HEK293T (cell line): ENCODE results near the gene BAIAP2.

Experiments
- CTCF ChIA-PET: fragments of 350-600 bp; formaldehyde crosslinking; extraction: SDS; loops from one replicate; lab custom pipeline; 2021; ENCODE audit warnings: antibody characterized with exemption, inconsistent platforms; lab: Yijun Ruan, JAX
- POLR2A ChIA-PET: fragments of 350-600 bp; formaldehyde crosslinking; extraction: SDS; loops from one replicate; lab custom pipeline; 2020; ENCODE audit warnings: antibody characterized with exemption, inconsistent platforms; lab: Yijun Ruan, JAX
- DNase-seq: peaks from one replicate; pipeline ENCODE4 v3.0.0; 2012; ENCODE audit warnings: mixed read lengths; ENCODE audit errors: extremely low spot score
- ARNT ChIP-seq: fragments of 450-650 bp; IDR thresholded peaks from 2 replicates; pipeline ENCODE4 v1.6.1; 2017; ENCODE audit warnings: mild to moderate bottlenecking
- BHLHE40 ChIP-seq: fragments of 450-650 bp; IDR thresholded peaks from 2 replicates; pipeline ENCODE4 v1.6.1; 2016; ENCODE audit warnings: mild to moderate bottlenecking, moderate library complexity, borderline replicate concordance
- CTBP1 ChIP-seq: fragments of 450-650 bp; IDR thresholded peaks from 2 replicates; pipeline ENCODE4 v1.6.1; 2016; ENCODE audit warnings: borderline replicate concordance
- ELF4 ChIP-seq: fragments of 450-650 bp; IDR thresholded peaks from 2 replicates; pipeline ENCODE4 v1.6.1; 2017; ENCODE audit warnings: antibody characterized with exemption
- FOXA1 ChIP-seq: fragments of 450-650 bp; IDR thresholded peaks from 2 replicates; pipeline ENCODE4 v1.6.1; 2016; ENCODE audit warnings: mild to moderate bottlenecking
- FOXK2 ChIP-seq: fragments of 450-650 bp; IDR thresholded peaks from 2 replicates; pipeline ENCODE4 v1.6.1; 2016; ENCODE audit warnings: mild to moderate bottlenecking
- FOXM1 ChIP-seq: fragments of 450-650 bp; IDR thresholded peaks from 2 replicates; pipeline ENCODE4 v1.6.1; 2017; ENCODE audit warnings: mild to moderate bottlenecking, borderline replicate concordance
- HDGF ChIP-seq: fragments of 450-650 bp; IDR thresholded peaks from 2 replicates; pipeline ENCODE4 v1.6.1; 2017; ENCODE audit warnings: antibody characterized with exemption, borderline replicate concordance
- L3MBTL2 ChIP-seq: fragments of 450-650 bp; conservative IDR thresholded peaks from 2 replicates; pipeline ENCODE4 v1.6.1; 2016; ENCODE audit warnings: mild to moderate bottlenecking
- LEF1 ChIP-seq: fragments of 450-650 bp; IDR thresholded peaks from 2 replicates; pipeline ENCODE4 v1.6.1; 2017; ENCODE audit warnings: mild to moderate bottlenecking, borderline replicate concordance
- NFRKB ChIP-seq: fragments of 450-650 bp; IDR thresholded peaks from 2 replicates; pipeline ENCODE4 v1.6.1; 2016; ENCODE audit warnings: mild to moderate bottlenecking, moderate library complexity
- SP1 ChIP-seq: fragments of 450-650 bp; IDR thresholded peaks from 2 replicates; pipeline ENCODE4 v1.6.1; 2017
- SUZ12 ChIP-seq: fragments of 450-650 bp; IDR thresholded peaks from 2 replicates; pipeline ENCODE4 v1.6.1; 2016; ENCODE audit warnings: mild to moderate bottlenecking
- TARDBP ChIP-seq: fragments of 450-650 bp; IDR thresholded peaks from 2 replicates; pipeline ENCODE4 v1.6.1; 2016
- ZNF384 ChIP-seq: fragments of 450-650 bp; IDR thresholded peaks from 2 replicates; pipeline ENCODE4 v1.6.1; 2016
- TF ChIP-seq, protein P1 (sequence below): fragments of 450-650 bp; IDR thresholded peaks from 2 replicates; pipeline ENCODE4 v1.6.1; 2016

Gene BAIAP2, protein sequence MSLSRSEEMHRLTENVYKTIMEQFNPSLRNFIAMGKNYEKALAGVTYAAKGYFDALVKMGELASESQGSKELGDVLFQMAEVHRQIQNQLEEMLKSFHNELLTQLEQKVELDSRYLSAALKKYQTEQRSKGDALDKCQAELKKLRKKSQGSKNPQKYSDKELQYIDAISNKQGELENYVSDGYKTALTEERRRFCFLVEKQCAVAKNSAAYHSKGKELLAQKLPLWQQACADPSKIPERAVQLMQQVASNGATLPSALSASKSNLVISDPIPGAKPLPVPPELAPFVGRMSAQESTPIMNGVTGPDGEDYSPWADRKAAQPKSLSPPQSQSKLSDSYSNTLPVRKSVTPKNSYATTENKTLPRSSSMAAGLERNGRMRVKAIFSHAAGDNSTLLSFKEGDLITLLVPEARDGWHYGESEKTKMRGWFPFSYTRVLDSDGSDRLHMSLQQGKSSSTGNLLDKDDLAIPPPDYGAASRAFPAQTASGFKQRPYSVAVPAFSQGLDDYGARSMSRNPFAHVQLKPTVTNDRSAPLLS

DNA sequence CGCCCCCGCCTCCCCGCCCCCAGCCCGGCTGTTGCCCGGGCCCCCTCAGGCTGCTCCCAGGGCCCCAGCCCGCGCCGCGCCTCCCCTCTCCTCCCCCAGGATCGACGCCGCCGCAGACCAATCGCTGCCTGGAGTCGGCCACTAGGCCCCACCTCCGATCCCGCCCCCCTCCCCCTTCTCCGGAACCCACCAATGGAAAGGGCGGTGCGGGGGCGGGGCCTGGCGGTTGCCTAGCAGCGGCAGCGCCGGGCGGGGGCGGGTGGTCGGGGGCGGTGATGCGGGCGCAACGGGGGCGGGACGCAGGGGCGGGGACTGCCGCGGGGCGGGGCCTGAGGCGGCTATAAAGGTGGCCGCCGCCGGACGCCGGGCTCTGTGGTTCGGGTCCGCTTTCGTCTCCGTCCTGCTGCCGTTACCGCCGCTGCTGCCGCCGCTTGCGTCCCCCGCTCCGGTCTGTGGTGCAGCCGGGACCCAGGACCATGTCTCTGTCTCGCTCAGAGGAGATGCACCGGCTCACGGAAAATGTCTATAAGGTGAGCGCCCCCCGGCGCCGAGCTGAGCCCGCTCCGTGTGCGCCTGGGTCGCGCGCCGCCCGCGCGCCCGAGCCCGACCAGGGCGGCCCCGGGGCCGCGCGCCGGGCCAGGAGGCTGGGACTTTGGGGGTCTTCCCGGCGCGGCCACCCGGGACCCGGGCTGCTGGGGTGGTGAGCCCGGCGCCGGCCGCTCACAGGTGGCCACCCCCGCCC, at the start of gene BAIAP2:
Gene BAIAP2 (plus strand): TSS at position 373 of the 742 bp plus-strand sequence. CDS start 104 bp downstream, at position 477.
- ChIA-PET POLR2A (interaction anchor here (0.6 to 1.2 kb wide), 10 partner anchors 9 to 565 kb away, joined by 3 to 6 read pairs (median 4); no protein-coding TSS in a partner anchor), CTCF (no interaction called here)
- TF ChIP-seq HDGF: no peak
- TF ChIP-seq, protein P1, sequence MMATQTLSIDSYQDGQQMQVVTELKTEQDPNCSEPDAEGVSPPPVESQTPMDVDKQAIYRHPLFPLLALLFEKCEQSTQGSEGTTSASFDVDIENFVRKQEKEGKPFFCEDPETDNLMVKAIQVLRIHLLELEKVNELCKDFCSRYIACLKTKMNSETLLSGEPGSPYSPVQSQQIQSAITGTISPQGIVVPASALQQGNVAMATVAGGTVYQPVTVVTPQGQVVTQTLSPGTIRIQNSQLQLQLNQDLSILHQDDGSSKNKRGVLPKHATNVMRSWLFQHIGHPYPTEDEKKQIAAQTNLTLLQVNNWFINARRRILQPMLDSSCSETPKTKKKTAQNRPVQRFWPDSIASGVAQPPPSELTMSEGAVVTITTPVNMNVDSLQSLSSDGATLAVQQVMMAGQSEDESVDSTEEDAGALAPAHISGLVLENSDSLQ: peak; percentile 97
- TF ChIP-seq CTBP1: no peak
- peak; percentile 65 for TF ChIP-seq ELF4
- no peak for TF ChIP-seq TARDBP
- TF ChIP-seq FOXA1: no peak
- no peak for TF ChIP-seq FOXM1
- TF ChIP-seq ARNT: 0 out of 2 replicates have a peak, but pooled peaks have one; percentile 32
- TF ChIP-seq NFRKB: no peak
- TF ChIP-seq SUZ12: no peak
- DNase-seq: peak; percentile 100

DNA sequence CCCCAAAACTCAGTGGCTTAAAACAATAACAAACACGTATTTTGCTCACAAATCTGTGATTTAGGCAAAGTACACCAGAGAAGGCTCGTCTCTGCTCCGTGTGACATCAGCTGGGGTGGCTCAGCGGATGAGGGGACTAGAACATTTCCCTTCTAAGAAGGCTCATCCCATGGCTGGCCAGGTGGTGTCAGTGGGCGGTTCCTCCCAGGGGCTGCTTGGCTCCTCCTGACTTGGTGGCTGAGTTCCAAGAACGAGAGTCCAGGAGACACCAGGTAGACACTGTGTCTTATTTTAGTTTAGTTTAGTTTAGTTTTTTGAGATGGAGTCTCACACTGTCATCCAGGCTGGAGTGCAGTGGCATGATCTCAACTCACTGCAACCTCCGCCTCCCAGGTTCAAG, 48.9 kb upstream of the BAIAP2 start:
- POLR2A ChIA-PET: no interaction called here
- CTCF ChIA-PET: no interaction called here
- TF ChIP-seq SUZ12 (no peak), TARDBP (no peak), L3MBTL2 (no peak), CTBP1 (no peak), ELF4 (no peak), FOXK2 (no peak)
- TF ChIP-seq, protein P1: no peak
- DNase-seq: no peak

DNA sequence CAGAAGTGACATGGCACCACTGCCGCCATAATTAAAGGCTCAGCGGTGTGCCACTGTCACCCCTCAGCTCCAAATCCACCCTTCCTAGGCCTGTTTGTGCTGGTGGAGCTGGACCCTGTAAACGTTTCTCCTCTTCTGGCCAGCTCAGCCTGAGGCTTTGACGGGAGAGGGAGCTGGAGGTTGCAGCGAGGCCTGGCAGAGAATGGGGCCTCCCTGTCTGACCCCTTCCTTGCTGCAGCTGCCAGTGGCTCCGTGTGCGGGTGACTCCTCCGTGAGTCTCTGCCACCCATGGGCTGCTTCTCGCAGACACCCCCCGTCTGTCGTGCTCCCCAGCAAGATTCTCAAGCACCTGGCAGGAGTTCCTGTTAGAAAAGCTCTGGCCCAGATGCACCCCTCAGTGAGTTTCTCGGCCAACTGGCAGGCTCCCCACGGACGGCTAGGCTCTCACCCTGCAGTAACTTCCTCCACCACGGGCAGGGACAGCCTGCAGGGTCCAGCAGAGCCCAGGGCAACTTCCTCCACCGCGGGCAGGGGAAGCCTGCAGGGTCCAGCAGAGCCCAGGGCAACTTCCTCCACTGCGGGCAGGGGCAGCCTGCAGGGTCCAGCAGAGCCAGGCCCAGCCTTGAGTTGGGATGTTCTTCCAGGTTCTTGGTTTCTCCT, 48.0 kb upstream of the BAIAP2 start:
- CTCF ChIA-PET: interaction anchor here (0.6 kb wide), 1 partner anchor 539 kb away, joined by 3 read pairs; no protein-coding TSS in a partner anchor
- TF ChIP-seq NFRKB: no peak
- TF ChIP-seq FOXK2: no peak
- TF ChIP-seq ZNF384: no peak
- TF ChIP-seq SP1: no peak
- TF ChIP-seq TARDBP: no peak
- no peak for TF ChIP-seq SUZ12
- no peak for TF ChIP-seq LEF1
- no peak for TF ChIP-seq BHLHE40
- TF ChIP-seq FOXM1: no peak
- TF ChIP-seq CTBP1: no peak
- TF ChIP-seq, protein P1: no peak
- TF ChIP-seq FOXA1: no peak
- TF ChIP-seq HDGF: no peak
- no peak for TF ChIP-seq ELF4
- TF ChIP-seq L3MBTL2: no peak
- no peak for TF ChIP-seq ARNT
- no peak for DNase-seq
- POLR2A ChIA-PET: no interaction called here

DNA sequence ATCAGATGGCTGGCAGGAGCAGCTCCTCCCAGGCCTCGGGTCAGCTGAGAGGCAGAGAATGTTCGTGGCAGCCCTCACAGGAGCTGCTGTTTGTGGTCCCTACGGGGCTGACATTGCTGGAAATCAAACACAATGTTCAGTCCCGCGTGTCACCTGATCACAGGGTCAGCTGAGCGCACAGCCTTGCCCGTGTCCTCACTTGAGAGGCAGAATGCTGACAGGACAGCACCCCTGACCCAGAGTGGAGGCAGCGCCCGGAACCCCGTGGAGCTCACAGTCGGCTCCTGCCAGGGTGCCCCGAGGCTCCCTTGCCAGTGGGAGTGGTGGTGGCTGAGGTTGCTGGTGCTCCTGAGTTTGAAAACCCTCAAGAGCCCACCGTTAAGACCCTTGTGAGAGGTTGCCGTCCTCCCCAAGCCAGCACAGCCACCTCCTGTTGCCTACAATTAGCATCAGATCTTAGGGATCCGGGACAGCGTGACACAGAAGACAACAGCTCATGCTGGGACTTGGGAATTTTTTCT, 47.0 kb upstream of the BAIAP2 start:
- POLR2A ChIA-PET: no interaction called here
- TF ChIP-seq FOXM1: no peak
- no peak for TF ChIP-seq TARDBP
- no peak for TF ChIP-seq SUZ12
- TF ChIP-seq L3MBTL2: no peak
- TF ChIP-seq, protein P1: no peak
- TF ChIP-seq LEF1: no peak
- no peak for TF ChIP-seq HDGF
- no peak for TF ChIP-seq FOXK2
- TF ChIP-seq FOXA1: no peak
- TF ChIP-seq CTBP1: no peak
- no peak for TF ChIP-seq SP1
- no peak for TF ChIP-seq ELF4
- TF ChIP-seq ARNT: no peak
- TF ChIP-seq ZNF384: no peak
- TF ChIP-seq BHLHE40: no peak
- no peak for TF ChIP-seq NFRKB
- no peak for DNase-seq
- CTCF ChIA-PET: no interaction called here

DNA sequence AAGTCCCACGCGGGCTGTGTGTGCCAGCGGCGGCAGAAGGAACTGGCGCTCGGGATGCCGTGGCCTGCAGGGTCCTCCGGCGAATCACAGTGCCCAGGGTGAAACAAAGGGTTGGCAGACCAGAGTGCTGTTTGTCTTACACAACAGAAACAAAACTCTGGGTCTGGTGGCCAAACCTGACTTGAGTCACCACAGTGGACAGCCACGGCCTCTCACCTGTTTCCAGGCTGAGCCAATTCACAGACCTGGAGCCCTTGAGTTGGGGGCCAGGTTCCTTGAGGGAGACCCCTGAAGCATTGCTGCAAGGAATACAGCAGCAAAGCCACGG, 45.4 kb upstream of the BAIAP2 start:
- DNase-seq: no peak
- no peak for TF ChIP-seq NFRKB
- TF ChIP-seq SP1: no peak
- no peak for TF ChIP-seq LEF1
- TF ChIP-seq, protein P1: no peak
- POLR2A ChIA-PET: interaction anchor here (1.0 kb wide), 1 partner anchor 46 kb away, joined by 3 read pairs; the partner anchor contains the start of gene BAIAP2
- CTCF ChIA-PET: interaction anchor here (1.0 to 1.2 kb wide), 2 partner anchors 34 to 96 kb away, joined by 3 read pairs; no protein-coding TSS in a partner anchor
